Suprapubic skin (tissue), 4 donors: ENCODE results near the gene HOXB9. TPM values are rescaled to one million over a fixed set of nuclear protein-coding genes. Genes with fewer than 3 reads are reported as not detected.

Source experiments
- DNase-seq, 2 donors: peaks; one replicate each; pipeline ENCODE4 v3.0.0-alpha.2; 2019; ENCODE audit warnings: low spot score in 2 of 2
- H3K27ac ChIP-seq: fragments of 200-600 bp; sonication (generic); one replicate; pipeline ENCODE4 v1.5.1; 2019
- H3K27me3 ChIP-seq: fragments of 200-600 bp; sonication (generic); one replicate; pipeline ENCODE4 v1.5.1; 2019
- H3K36me3 ChIP-seq: fragments of 200-600 bp; sonication (generic); one replicate; pipeline ENCODE4 v1.5.1; 2019
- H3K4me1 ChIP-seq: fragments of 200-600 bp; sonication (generic); one replicate; pipeline ENCODE4 v1.5.1; 2019
- H3K4me3 ChIP-seq: fragments of 200-600 bp; sonication (generic); one replicate; pipeline ENCODE4 v1.5.1; 2019; ENCODE audit warnings: mild to moderate bottlenecking
- H3K9me3 ChIP-seq: fragments of 200-600 bp; sonication (generic); one replicate; pipeline ENCODE4 v1.5.1; 2019
- EP300 ChIP-seq: sonication (generic); formaldehyde crosslinking; IDR thresholded peaks from one replicate; pipeline ENCODE4 v1.6.1; 2017; ENCODE audit warnings: antibody characterized with exemption
- POLR2A ChIP-seq, 2 donors: fragments of 450-650 bp; IDR thresholded peaks; one replicate each; pipeline ENCODE4 v1.6.1; 2017; ENCODE audit warnings: antibody characterized with exemption in 2 of 2, mild to moderate bottlenecking in 2 of 2, moderate library complexity in 2 of 2
- POLR2AphosphoS5 ChIP-seq, 3 donors: sonication (generic); formaldehyde crosslinking; IDR thresholded peaks; one replicate each; pipeline ENCODE4 v1.6.1; 2017; ENCODE audit warnings: antibody characterized with exemption in 3 of 3
- WGBS: methylation state at CpG from one replicate; pipeline ENCODE4 v1.1.5; 2018; 5-methylcytosine and 5-hydroxymethylcytosine counted together
- total RNA-seq, 4 donors: library from RNA; depleted of rRNA; stranded (reverse); fragments of >200 nt; gene quantifications; one replicate each; pipeline ENCODE4 v1.1.0, GENCODE V29; 2016
- TF ChIP-seq, protein P1 (sequence below), 2 donors: fragments of 200-600 bp in 1 of 2; fragments of 450-650 bp in 1 of 2; sonication (generic) in 1 of 2; IDR thresholded peaks; one replicate each; pipeline ENCODE4 v1.5.1; 2016 to 2019; ENCODE audit warnings: antibody characterized with exemption in 2 of 2, mild to moderate bottlenecking in 1 of 2, moderate library complexity in 1 of 2

The HOXB9 gene
- total RNA-seq, 4 donors from 2014 or later = 0.23 to 0.42 TPM; not detected in 2

DNA sequence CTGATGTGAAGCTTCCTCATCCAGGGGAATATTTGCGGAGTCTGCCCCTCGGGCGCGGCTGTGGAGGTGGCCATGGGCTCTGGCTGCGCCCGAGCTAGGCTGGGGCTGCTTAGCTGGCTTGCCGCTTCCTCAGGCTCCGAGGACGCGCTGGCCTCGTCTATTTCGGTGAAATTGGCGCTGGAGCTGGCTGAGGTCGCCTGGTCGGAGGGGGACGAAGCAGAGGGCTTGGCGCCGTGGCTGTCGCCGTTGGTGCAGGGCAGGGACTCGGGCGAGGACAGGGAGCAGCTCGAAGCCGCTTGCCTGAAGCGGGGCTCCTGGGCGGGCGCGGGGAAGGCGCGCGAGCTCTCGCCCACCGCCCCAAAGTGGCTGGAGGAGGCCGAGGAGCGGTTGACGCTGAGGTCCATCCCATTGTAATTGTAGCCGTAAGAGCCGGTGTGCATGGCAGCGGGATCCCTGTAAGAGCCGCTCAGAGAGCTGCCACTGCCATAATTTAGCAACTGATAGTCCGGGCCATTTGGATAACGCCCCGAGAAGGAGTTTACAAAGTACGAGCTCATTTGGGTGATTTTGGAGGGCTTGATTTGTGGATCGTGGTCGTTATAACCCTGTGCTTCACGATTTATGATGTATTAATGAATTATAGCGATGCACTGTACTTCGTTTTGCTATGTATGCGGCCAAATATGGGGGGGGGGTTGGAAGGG lies 32.9 kb downstream of the HOXB9 start, which contains the start of gene HOXB5:
HOXB5 (minus strand) TSS at position 654 of the 704 bp plus-strand sequence; CDS start at position 557, 97 bp downstream.
- DNase-seq = no peak
- no peaks in the 10 kb centered on the region for H3K9me3 ChIP-seq
- H3K27me3 ChIP-seq = peaks cover 39% of the 10 kb centered on the region
- peak within 1 kb of the TSS; percentile 50 for H3K27ac ChIP-seq
- H3K36me3 ChIP-seq = peaks cover 3% of the 10 kb centered on the region
- WGBS = 18% methylated on average over 28 of the region's 50 CpGs
- H3K4me1 ChIP-seq = peaks cover 50% of the 10 kb centered on the region
- TF ChIP-seq EP300 (no peak), POLR2A (IDR thresholded peaks at IDR 0.05) (no peak), POLR2AphosphoS5 (IDR thresholded peaks at IDR 0.05) (no peak)
- TF ChIP-seq, protein P1, sequence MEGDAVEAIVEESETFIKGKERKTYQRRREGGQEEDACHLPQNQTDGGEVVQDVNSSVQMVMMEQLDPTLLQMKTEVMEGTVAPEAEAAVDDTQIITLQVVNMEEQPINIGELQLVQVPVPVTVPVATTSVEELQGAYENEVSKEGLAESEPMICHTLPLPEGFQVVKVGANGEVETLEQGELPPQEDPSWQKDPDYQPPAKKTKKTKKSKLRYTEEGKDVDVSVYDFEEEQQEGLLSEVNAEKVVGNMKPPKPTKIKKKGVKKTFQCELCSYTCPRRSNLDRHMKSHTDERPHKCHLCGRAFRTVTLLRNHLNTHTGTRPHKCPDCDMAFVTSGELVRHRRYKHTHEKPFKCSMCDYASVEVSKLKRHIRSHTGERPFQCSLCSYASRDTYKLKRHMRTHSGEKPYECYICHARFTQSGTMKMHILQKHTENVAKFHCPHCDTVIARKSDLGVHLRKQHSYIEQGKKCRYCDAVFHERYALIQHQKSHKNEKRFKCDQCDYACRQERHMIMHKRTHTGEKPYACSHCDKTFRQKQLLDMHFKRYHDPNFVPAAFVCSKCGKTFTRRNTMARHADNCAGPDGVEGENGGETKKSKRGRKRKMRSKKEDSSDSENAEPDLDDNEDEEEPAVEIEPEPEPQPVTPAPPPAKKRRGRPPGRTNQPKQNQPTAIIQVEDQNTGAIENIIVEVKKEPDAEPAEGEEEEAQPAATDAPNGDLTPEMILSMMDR (IDR thresholded peaks at IDR 0.05) = no peak
- peak within 1 kb of the TSS; percentile 43 for H3K4me3 ChIP-seq

DNA sequence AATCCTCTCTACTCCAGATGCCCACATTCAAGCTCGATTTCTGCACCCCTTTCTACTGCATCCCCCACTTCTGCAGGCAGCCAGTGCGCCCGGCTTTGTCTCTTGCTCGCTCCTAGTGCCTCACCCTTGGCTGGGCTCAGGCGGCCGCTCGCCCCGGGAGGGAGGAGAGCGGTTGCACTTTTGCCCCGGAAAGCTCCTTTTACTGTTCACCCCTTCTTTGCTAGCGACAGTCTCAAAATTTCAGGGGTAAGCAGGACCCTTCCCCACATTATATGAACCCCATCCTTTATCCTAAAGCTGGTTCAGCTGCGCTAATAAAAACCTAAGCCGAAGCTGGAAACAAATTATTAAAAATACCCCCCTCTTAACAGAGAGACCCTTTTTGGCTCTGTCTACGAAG lies 33.6 kb downstream of the HOXB9 start:
- TF ChIP-seq POLR2A (IDR thresholded peaks at IDR 0.05) = no peak
- TF ChIP-seq, protein P1 (IDR thresholded peaks at IDR 0.05) = no peak
- TF ChIP-seq EP300 = no peak
- TF ChIP-seq POLR2AphosphoS5 (IDR thresholded peaks at IDR 0.05) = no peak
- no peak overlapping the region for H3K27ac ChIP-seq
- H3K9me3 ChIP-seq = no peaks in the 10 kb centered on the region
- 24% methylated on average over 14 of the region's 14 CpGs for WGBS
- peaks cover 3% of the 10 kb centered on the region for H3K36me3 ChIP-seq
- H3K4me3 ChIP-seq = peak overlapping the region; percentile 43
- no peak for DNase-seq
- H3K27me3 ChIP-seq = peaks cover 32% of the 10 kb centered on the region
- peaks cover 43% of the 10 kb centered on the region for H3K4me1 ChIP-seq

DNA sequence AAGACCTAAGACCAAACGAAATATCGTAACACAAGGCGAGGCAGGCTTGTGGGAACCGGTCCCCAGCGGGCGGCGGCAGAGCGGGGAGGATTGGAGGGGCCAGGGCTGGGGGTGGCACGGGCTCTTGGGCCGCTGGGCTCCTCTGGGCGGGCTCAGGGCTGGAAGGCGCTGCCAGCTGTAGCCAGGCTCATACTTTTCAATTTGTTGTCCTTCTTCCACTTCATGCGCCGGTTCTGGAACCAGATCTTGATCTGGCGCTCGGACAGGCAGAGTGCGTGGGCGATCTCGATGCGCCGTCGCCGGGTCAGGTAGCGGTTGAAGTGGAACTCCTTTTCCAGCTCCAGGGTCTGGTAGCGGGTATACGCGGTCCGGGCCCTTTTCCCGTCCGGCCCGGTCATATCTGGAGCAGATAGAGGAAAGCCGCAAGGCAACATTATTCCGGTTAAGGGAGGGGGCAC lies 34.1 kb downstream of the HOXB9 start:
- Histone ChIP-seq H3K9me3 (no peaks in the 10 kb centered on the region), H3K4me3 (peak overlapping the region; percentile 43), H3K27me3 (peaks cover 28% of the 10 kb centered on the region), H3K4me1 (peaks cover 42% of the 10 kb centered on the region), H3K27ac (peak overlapping the region; percentile 21), H3K36me3 (peaks cover 3% of the 10 kb centered on the region)
- TF ChIP-seq, protein P1 (IDR thresholded peaks at IDR 0.05) = no peak
- no peak for TF ChIP-seq POLR2AphosphoS5 (IDR thresholded peaks at IDR 0.05)
- TF ChIP-seq EP300 = no peak
- TF ChIP-seq POLR2A (IDR thresholded peaks at IDR 0.05) = no peak
- 58% methylated on average over 28 of the region's 33 CpGs for WGBS
- no peak for DNase-seq

DNA sequence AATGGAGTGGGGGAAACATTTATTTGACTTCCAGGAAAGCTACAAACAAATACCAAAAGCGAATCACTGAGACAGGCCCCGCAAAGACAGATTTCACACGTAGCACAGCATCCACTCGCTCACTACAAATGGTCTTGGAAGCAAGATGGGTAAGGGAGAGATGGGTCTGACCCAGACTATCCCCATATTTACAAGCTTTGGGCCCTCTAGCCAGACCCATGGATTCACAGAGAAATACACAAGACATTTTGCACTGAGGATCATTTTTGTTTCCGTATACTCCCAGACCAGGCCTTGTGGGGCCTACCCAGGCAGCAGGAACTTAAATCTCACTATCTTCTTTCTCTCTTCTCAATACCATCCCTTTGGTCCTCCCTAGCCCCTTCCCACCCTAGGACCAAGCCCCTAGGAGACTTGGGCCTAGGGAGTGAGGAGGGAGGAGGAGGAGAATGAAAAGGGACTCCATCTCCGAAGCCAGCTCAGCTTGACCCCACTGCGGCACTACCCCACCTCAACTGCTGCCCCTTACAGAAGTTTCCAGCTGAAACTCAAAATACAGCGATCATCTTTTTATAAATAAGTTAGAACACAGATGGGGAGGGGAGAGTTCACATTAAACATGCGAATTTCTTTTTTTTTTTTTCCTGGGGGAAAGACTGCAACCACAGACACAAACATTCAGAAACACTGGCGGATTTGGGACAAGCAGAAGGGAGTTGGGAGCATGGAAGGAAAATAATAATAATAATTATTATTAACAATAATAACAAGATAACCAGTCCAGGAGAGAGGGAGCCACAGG lies 34.7 kb downstream of the HOXB9 start:
- H3K27ac ChIP-seq = peak overlapping the region; percentile 21
- whole genome bisulfite sequencing = 90% methylated on average over 10 of the region's 10 CpGs
- H3K27me3 ChIP-seq = peaks cover 25% of the 10 kb centered on the region
- peaks cover 42% of the 10 kb centered on the region for H3K4me1 ChIP-seq
- no peak for TF ChIP-seq POLR2AphosphoS5 (IDR thresholded peaks at IDR 0.05)
- TF ChIP-seq, protein P1 (IDR thresholded peaks at IDR 0.05) = no peak
- no peak for TF ChIP-seq POLR2A (IDR thresholded peaks at IDR 0.05)
- TF ChIP-seq EP300 = no peak
- peak overlapping the region; percentile 43 for H3K4me3 ChIP-seq
- H3K36me3 ChIP-seq = peaks cover 3% of the 10 kb centered on the region
- H3K9me3 ChIP-seq = no peaks in the 10 kb centered on the region
- DNase-seq = no peak
